Measurements from ENCODE around the gene SLC5A10. TPM values are rescaled to one million over a fixed set of nuclear protein-coding genes. Genes with fewer than 3 reads are reported as not detected.

SLC5A10 gene
- polyA plus RNA-seq, 3 donors = 0.10 to 0.17 (median 0.12) TPM

DNA sequence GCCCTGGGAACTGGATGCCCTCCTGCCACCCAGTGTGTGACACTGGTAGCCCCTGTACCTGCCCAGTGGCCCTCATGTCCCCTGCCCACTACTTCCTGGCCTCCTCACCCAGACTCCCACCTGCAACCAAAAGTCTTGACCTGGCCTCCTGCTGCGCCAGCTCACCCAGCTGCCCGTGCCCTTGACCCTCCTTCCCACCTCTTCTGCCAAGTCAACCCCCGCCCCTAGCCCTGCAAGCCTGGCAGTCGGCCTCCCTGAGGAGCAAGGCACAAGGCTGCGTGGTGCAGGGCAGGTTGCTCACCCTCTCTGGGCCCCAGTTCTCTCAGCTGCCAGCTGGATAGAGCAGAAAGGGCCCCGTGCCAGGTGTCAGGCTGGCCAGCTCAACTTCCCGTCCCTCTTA, 64.9 kb downstream of the SLC5A10 start:
- peak overlapping the region in 1 of 7 donors; percentile 25 for H3K27ac Mint-ChIP-seq
- H3K27ac ChIP-seq (ENCODE audit: low read depth in 1 of 2, low read length in 2 of 2) = no peak overlapping the region
- no peak overlapping the region for H2AFZ ChIP-seq (ENCODE audit: insufficient read depth, low read depth, low read length, poor library complexity, severe bottlenecking)
- H3K4me1 ChIP-seq (ENCODE audit: control insufficient read depth in 1 of 2, insufficient read depth in 2 of 2, low read length in 2 of 2) = no peaks in the 10 kb centered on the region
- H3K36me3 Mint-ChIP-seq = peaks cover 3 to 5% of the 10 kb centered on the region in 2 donors
- no peak overlapping the region for H3K9ac ChIP-seq (ENCODE audit: insufficient read depth, low read length, poor library complexity, severe bottlenecking)
- H3K4me3 Mint-ChIP-seq = no peak overlapping the region
- peaks cover 0 to 4% (median 0%) of the 10 kb centered on the region in 7 donors for H3K9me3 Mint-ChIP-seq
- no peak overlapping the region for H3K4me3 ChIP-seq (replicated peaks in 1 of 3; ENCODE audit: low read depth in 2 of 3, low read length in 3 of 3)
- no peak overlapping the region for H3K4me2 ChIP-seq (replicated peaks; ENCODE audit: extremely low read depth, low read length, poor library complexity, severe bottlenecking)
- no peaks in the 10 kb centered on the region for H4K20me1 ChIP-seq (ENCODE audit: insufficient read depth, low read length)
- H3K9me3 ChIP-seq (replicated peaks in 1 of 2; ENCODE audit: control insufficient read depth in 1 of 2, insufficient read depth in 1 of 2, low read length in 2 of 2) = no peaks in the 10 kb centered on the region
- H3K36me3 ChIP-seq (replicated peaks in 1 of 2; ENCODE audit: control insufficient read depth in 1 of 2, insufficient read depth in 2 of 2, low read length in 2 of 2) = no peaks in the 10 kb centered on the region
- TF ChIP-seq, protein P1, sequence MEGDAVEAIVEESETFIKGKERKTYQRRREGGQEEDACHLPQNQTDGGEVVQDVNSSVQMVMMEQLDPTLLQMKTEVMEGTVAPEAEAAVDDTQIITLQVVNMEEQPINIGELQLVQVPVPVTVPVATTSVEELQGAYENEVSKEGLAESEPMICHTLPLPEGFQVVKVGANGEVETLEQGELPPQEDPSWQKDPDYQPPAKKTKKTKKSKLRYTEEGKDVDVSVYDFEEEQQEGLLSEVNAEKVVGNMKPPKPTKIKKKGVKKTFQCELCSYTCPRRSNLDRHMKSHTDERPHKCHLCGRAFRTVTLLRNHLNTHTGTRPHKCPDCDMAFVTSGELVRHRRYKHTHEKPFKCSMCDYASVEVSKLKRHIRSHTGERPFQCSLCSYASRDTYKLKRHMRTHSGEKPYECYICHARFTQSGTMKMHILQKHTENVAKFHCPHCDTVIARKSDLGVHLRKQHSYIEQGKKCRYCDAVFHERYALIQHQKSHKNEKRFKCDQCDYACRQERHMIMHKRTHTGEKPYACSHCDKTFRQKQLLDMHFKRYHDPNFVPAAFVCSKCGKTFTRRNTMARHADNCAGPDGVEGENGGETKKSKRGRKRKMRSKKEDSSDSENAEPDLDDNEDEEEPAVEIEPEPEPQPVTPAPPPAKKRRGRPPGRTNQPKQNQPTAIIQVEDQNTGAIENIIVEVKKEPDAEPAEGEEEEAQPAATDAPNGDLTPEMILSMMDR (IDR thresholded peaks at IDR 0.05) = no peak
- no peak for DNase-seq
- no peaks in the 10 kb centered on the region for H3K79me2 ChIP-seq (ENCODE audit: insufficient read depth, low read length)
- no peaks in the 10 kb centered on the region for H3K27me3 ChIP-seq (ENCODE audit: control insufficient read depth in 2 of 2, insufficient read depth in 2 of 2, low read length in 2 of 2)
- 84% methylated on average over 6 of the region's 7 CpGs for WGBS (ENCODE audit: insufficient coverage)
- peaks cover 3 to 7% (median 3%) of the 10 kb centered on the region in 3 donors for H3K27me3 Mint-ChIP-seq (ENCODE audit: low read depth in 3 of 3)
- no peaks in the 10 kb centered on the region for H3K4me1 Mint-ChIP-seq
- intact Hi-C loops (cut with micrococcal nuclease) = no loop called here

DNA sequence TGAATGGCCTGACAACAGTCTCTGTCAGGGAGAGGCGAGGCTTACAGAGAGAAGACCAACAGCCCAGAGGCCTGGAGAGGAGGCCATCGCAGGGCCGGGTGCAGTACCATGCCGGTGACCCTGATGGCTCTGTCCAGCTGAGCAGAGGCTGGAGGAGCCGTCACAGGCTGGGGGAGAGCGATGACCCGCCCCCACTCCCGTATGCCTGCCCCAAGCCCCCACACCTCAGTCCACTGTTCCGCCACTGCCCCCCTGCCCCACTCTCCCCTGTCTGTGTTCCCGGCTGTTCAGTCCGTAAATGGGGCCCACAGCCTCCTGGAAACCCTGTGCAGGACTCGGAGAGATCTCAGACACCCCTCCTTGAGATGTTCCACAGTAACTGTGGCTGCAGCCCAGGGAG, 65.4 kb downstream of the SLC5A10 start:
- peak overlapping the region in 1 of 7 donors; percentile 48 for H3K27ac Mint-ChIP-seq
- no peak overlapping the region for H3K4me3 Mint-ChIP-seq
- no peak overlapping the region for H3K4me3 ChIP-seq (replicated peaks in 1 of 3; ENCODE audit: low read depth in 2 of 3, low read length in 3 of 3)

More for the DNA sequence above, 65.4 kb downstream of the SLC5A10 start:
- 86% methylated on average over 12 of the region's 12 CpGs for WGBS (ENCODE audit: insufficient coverage)
- no peaks in the 10 kb centered on the region for H3K36me3 ChIP-seq (replicated peaks in 1 of 2; ENCODE audit: control insufficient read depth in 1 of 2, insufficient read depth in 2 of 2, low read length in 2 of 2)
- no peaks in the 10 kb centered on the region for H3K9me3 ChIP-seq (replicated peaks in 1 of 2; ENCODE audit: control insufficient read depth in 1 of 2, insufficient read depth in 1 of 2, low read length in 2 of 2)
- Mint-ChIP-seq H3K27me3 (ENCODE audit: low read depth in 3 of 3) (peaks cover 3 to 7% (median 3%) of the 10 kb centered on the region in 3 donors), H3K36me3 (peaks cover 3 to 5% of the 10 kb centered on the region in 2 donors), H3K9me3 (peaks cover 0 to 4% (median 0%) of the 10 kb centered on the region in 7 donors), H3K4me1 (no peaks in the 10 kb centered on the region)
- H3K4me1 ChIP-seq (ENCODE audit: control insufficient read depth in 1 of 2, insufficient read depth in 2 of 2, low read length in 2 of 2) = no peaks in the 10 kb centered on the region
- H4K20me1 ChIP-seq (ENCODE audit: insufficient read depth, low read length) = no peaks in the 10 kb centered on the region
- no peak for DNase-seq
- H2AFZ ChIP-seq (ENCODE audit: insufficient read depth, low read depth, low read length, poor library complexity, severe bottlenecking) = no peak overlapping the region
- H3K9ac ChIP-seq (ENCODE audit: insufficient read depth, low read length, poor library complexity, severe bottlenecking) = no peak overlapping the region
- intact Hi-C loops (cut with micrococcal nuclease) = no loop called here
- TF ChIP-seq, protein P1 (IDR thresholded peaks at IDR 0.05) = no peak
- H3K27ac ChIP-seq (ENCODE audit: low read depth in 1 of 2, low read length in 2 of 2) = no peak overlapping the region
- H3K27me3 ChIP-seq (ENCODE audit: control insufficient read depth in 2 of 2, insufficient read depth in 2 of 2, low read length in 2 of 2) = no peaks in the 10 kb centered on the region
- H3K4me2 ChIP-seq (replicated peaks; ENCODE audit: extremely low read depth, low read length, poor library complexity, severe bottlenecking) = no peak overlapping the region
- H3K79me2 ChIP-seq (ENCODE audit: insufficient read depth, low read length) = no peaks in the 10 kb centered on the region
